Fibroblast of skin of right biceps (primary cell): ENCODE measurements around the gene FBLN5.

Experiments
- DNase-seq: peaks from one replicate; pipeline ENCODE4 v3.0.0-alpha.2; 2013

FBLN5 gene

DNA sequence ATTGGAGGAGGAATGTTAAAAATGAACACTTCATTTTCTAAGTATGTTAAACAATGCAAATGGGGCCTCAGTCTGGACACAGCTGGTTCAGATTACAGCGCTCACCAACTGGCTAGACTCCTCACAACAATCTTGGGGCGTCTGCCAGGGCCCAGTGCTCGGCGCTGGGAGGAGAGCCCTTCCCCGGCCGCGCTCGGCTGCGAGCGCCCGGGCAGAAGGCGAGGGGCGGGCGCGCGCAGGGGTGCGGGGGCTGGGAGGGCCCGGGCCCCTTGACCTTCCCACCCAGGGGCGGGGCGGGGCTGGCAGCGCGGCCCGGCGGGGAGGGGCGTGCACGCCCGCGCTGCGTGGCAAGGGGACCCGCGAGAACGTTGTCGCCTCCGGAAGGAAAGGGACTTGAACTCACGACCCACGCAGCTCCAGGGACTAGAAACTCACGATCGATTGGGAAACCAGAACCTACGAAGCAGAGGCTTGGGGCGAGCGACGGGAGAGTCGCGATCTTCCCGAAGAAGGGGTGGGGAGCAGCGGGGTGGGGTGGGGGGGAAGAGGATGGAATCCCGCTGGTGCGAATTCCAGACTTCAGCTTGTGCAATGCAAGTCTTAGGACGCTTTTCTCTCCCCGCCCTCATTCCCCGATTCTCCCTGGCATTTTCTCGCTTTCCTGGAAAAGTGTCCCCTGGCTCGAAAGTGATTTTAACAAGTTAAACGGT is at the start of gene FBLN5:
TSS of gene FBLN5 (minus strand) at position 220 of the 710 bp plus-strand sequence. CDS start 465 bp downstream, outside the sequence.
- DNase-seq, result peak; percentile 95

GRCh38 chr14:91996948-91997371 is 49.5 kb upstream of the FBLN5 start:
- peak; percentile 92 for DNase-seq

GRCh38 chr14:91987192-91987591 is 39.7 kb upstream of the FBLN5 start:
- DNase-seq, result no peak

GRCh38 chr14:91985521-91986255 is 38.2 kb upstream of the FBLN5 start:
- peak; percentile 7 for DNase-seq

GRCh38 chr14:91985008-91985407 is 37.5 kb upstream of the FBLN5 start:
- peak; percentile 87 for DNase-seq

GRCh38 chr14:91983588-91983987 is 36.1 kb upstream of the FBLN5 start:
- peak; percentile 59 for DNase-seq

DNA sequence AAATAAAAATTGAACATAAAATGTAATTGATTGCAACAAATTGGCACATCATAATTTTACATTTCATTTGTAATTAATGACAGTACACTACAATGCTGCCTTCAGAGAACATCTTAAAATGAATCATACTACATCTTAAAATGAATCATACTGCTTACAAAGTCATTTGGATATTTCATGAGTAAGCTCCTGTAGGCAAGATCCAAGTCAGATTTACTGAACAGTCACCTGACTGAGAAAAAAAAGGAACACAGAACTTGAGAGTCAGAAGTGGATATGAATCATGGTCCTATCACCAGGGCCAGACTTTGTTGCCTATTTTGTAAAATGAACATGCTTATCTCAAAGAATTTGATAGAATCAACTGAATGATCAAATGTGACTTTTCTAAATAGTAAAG is 32.7 kb upstream of the FBLN5 start:
- DNase-seq, result peak; percentile 91

DNA sequence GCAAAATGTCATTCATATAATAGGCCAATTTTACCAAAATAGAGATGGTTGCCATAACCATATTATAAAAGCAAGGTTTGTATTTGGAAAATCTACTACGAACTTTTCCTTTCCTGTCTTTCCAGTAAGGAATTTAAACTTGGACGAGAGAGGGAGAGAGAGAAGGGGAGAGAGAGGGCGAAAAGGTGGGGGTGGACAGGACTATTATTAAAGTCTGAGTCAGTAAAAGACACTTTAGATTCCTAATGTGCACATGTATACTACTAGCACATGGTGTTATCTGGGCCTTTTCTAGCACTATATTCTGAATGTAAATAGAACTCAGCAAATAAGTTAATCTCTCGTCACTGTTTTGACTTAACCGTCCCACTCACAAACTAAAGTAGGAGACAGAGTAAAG is 30.4 kb upstream of the FBLN5 start:
- DNase-seq, result peak; percentile 32

GRCh38 chr14:91975763-91976162 is 28.3 kb upstream of the FBLN5 start:
- no peak for DNase-seq

- DNase-seq, result no peak
These were observed 23.8 kb upstream of the FBLN5 start for GRCh38 chr14:91971188-91971778.

DNA sequence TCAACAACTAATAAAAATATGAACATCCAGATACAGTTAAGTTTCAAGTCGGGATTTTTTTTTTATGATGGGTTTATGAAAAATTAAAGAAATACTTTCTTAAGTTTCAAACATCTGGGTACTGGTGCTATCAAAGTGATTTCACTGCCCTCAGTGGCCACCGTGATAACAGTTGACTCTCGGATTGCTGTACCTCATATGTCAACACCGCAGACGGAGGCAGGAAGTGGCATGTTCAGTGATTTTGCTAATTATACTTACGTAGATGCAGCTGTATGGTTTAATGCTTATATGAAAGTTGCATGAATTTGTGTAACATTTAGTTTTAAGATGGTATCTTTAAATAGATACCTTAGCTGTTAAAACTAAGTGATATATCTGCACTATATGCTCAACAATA is 20.8 kb upstream of the FBLN5 start:
- DNase-seq, result no peak

DNA sequence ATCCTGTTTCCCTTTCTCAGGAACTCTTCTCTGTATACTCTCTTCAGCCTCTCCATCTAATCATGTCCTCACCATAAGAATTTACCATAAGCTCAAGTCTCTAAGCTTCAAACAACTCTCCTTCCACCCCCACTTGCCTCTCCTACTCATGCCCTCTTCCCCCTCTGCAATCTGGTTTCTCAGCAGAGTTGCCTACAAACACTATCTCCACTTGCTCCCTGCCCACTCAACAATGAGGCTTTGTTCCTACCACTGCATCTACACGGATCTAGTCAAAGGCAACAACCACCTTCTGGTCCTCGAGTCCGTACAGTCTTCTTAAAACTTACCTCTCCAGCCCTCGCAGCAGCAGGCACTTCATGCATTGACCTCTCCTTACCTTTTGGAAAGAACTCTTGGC is 17.2 kb upstream of the FBLN5 start:
- DNase-seq, result no peak

DNA sequence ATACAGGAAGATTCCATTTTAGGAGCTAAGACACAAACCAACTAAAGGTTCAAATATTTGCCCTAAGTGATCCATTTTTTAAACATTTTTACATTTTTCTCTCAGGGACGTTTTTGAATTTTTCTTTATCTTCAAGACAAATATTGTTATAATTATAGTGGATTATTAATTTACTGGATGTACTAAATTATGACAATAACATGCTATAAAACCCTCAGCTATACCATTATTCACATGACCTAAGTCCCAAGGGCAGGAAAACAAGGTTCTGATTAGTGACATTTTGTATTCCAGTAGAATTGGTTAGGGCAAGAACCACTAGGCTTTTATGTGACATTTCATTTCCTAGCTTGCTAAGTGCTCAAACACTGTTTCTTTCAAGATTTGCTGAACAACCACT is 16.5 kb upstream of the FBLN5 start:
- DNase-seq, result no peak

DNA sequence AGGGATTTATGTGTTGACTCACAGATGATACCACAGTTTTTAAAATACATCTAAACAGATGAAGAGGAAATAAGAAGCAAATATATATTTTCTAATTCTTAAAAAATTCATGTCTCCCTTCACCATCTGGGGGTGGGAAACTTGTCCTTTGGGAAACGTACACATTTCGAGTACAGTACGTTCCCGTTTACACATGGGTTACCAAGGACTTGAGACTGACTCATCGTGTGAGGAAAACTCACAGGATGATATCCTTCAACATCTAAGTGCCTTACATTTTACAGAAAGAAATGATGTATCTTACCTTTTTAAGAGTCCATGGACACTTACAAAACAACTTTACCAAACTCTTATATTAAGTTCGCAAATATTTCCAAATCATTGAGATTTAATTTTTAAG is 16.0 kb upstream of the FBLN5 start:
- no peak for DNase-seq

GRCh38 chr14:91961297-91962220 is 14.1 kb upstream of the FBLN5 start:
- DNase-seq, result no peak

DNA sequence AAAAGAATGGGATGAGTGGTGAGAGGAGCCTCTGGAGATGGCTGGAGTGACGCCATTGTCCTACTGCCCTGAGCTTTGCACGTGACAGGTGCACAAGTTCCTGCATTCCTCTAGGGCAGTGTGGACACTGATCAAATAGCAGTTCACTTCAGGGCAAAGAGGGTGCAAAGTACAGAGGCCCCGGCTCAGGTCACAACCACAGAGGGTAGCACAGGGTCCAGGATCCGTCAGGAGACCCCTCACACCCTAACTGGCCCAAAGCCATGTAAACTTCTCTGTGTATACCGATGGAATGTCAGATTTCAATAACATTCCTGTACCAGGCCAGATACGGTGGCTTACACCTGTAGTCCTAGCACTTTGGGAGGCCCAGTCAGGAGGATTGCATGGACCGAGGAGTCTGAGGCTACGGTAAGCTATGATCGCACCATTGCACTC is 10.4 kb upstream of the FBLN5 start:
- DNase-seq, result no peak

- no peak for DNase-seq
These were observed 9.1 kb upstream of the FBLN5 start for GRCh38 chr14:91956616-91957015.

- DNase-seq, result no peak
These were observed 7.7 kb upstream of the FBLN5 start for GRCh38 chr14:91955168-91955567.

DNA sequence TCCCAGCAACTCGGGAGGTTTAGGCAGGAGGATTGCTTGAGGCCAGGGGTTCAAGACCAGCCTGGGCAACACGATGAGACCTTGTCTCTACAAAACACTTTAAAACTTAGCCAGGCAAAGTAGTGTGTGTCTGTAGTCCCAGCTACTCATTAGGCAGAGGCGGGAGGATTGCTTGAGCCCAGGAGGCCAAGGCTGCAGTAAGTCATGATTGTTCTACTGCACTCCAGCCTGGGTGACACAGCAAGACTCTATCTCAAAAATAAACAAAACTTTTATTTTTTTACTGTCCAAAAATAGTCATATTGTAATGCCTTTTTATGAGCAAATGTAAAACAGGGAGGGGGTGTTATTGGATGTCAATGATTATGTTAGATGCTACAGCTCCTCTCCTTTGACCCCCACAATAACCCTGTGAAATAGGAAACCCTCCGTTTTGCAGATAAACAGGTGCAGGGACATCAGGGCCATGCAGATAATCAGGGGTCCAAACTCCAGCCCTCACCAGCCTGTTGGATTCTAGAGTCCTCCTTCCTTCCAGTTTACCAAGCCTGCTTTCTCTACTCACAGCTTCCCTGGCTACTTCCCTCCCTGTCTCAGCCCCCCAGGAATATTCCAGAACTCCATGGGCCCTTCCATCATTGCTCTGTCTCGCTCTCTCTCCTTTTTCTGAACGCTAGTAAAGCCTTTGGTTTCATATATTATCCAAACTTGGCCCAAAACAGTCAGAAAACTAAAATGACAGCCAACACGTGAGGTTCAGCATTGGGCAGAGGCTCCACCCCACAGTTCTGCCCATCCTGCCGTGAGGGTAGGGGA is 5.9 kb upstream of the FBLN5 start:
- DNase-seq, result peak; percentile 14

DNA sequence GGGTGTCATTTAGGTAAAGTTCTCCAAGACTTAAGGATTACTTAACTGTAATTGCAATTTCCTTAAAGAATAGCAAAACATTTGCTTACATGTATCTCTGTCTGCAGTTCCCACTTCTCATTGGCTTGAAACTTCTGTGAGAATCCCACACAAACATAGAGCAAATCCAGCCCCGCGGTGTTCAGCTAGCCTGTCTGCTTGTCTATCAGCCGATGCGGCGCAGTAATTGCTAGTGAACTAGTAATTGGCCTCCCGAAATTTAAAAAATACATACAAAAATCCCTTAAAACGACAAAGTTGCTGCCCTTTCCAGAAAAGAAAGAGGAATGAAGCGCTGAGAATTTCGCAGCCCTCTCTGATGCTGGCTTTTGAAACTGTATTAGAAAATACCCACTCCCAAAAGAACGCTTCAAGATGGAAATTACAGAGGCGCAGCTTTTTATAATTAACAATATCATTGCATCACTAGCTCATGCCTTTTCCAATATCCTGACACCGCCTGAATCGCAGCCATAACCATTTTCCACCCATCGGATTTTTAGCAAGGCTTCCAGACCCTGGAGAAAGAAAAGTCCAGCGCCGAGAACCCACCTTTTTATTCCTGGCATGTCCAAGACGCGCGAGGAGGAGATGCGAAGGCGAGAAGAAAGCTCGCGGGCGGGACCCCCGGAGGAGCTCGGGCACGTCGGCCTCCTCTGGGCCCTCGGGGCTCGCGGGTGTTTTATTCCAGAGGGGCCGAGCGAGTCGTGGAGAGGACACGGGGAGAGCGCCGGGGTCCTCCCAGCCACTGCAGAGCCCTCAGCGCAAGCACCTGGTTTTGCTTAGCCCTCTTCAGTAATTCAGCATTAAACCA is 646 bp downstream of the FBLN5 start:
- peak; percentile 46 for DNase-seq
